BJ (cell line): ENCODE results near the gene STK11. TPM values are rescaled to one million over a fixed set of nuclear protein-coding genes. Genes with fewer than 3 reads are reported as not detected.
A peak's percentile ranks its signal among the peaks of the same experiment; 100 is the strongest.

ENCODE experiments used
- CTCF ChIA-PET: fragments of 350-600 bp; formaldehyde crosslinking; extraction: SDS; loops from one replicate; lab custom pipeline; 2021; ENCODE audit warnings: antibody characterized with exemption, inconsistent platforms; lab: Yijun Ruan, JAX
- POLR2A ChIA-PET: fragments of 300-600 bp; sonication (Branson Sonifier 250); formaldehyde crosslinking; extraction: SDS; loops from one replicate; lab custom pipeline; 2021; ENCODE audit warnings: antibody characterized with exemption; lab: Charles Lee
- DNase-seq: peaks from one replicate; pipeline ENCODE4 v3.0.0-alpha.2; 2011; ENCODE audit warnings: low read depth
- H3K27me3 ChIP-seq: 2 replicates; pipeline ENCODE4 v1.6.0; 2011; ENCODE audit warnings: low read length; ENCODE audit not compliant: control insufficient read depth, insufficient read depth
- H3K36me3 ChIP-seq: 2 replicates; pipeline ENCODE4 v1.5.1; 2011; ENCODE audit warnings: low read length; ENCODE audit not compliant: control insufficient read depth, insufficient read depth
- H3K4me3 ChIP-seq: 2 replicates; pipeline ENCODE4 v1.5.1; 2011; ENCODE audit warnings: low read depth, mild to moderate bottlenecking, control low read depth, low read length
- polyA plus RNA-seq: library from polyadenylated mRNA; depleted of rRNA; stranded (reverse); fragments of >200 nt; gene quantifications from 2 replicates; pipeline ENCODE4 v1.2.3, GENCODE V29; 2011
- TF ChIP-seq, protein P1 (sequence below): IDR thresholded peaks from 2 replicates; pipeline ENCODE4 v1.5.1; 2011; ENCODE audit warnings: low read depth, mild to moderate bottlenecking, control low read depth, inconsistent platforms, low read length, moderate library complexity; ENCODE audit not compliant: insufficient read depth

STK11 gene
- polyA plus RNA-seq, 1 experiment: 33.6 TPM

GRCh38 chr19:1236576-1236975 lies 31.0 kb downstream of the STK11 start:
- CTCF ChIA-PET: no interaction called here
- TF ChIP-seq, protein P1, sequence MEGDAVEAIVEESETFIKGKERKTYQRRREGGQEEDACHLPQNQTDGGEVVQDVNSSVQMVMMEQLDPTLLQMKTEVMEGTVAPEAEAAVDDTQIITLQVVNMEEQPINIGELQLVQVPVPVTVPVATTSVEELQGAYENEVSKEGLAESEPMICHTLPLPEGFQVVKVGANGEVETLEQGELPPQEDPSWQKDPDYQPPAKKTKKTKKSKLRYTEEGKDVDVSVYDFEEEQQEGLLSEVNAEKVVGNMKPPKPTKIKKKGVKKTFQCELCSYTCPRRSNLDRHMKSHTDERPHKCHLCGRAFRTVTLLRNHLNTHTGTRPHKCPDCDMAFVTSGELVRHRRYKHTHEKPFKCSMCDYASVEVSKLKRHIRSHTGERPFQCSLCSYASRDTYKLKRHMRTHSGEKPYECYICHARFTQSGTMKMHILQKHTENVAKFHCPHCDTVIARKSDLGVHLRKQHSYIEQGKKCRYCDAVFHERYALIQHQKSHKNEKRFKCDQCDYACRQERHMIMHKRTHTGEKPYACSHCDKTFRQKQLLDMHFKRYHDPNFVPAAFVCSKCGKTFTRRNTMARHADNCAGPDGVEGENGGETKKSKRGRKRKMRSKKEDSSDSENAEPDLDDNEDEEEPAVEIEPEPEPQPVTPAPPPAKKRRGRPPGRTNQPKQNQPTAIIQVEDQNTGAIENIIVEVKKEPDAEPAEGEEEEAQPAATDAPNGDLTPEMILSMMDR: no peak

GRCh38 chr19:1237027-1237659 lies 31.6 kb downstream of the STK11 start:
- POLR2A ChIA-PET: no interaction called here

More at GRCh38 chr19:1236576-1236975, 31.0 kb downstream of the STK11 start:
- POLR2A ChIA-PET: no interaction called here
- Histone ChIP-seq H3K4me3 (peak overlapping the region; percentile 90), H3K27me3 (no peaks in the 10 kb centered on the region), H3K36me3 (peaks cover 10% of the 10 kb centered on the region)
- DNase-seq: no peak

GRCh38 chr19:1237754-1238368 lies 32.3 kb downstream of the STK11 start, which contains the start of gene CBARP:
TSS of gene CBARP (minus strand) at chr19:1238005. CDS start at chr19:1236100, 1,905 bp downstream.
- CTCF ChIA-PET: interaction anchor here (0.6 to 1.6 kb wide), 6 partner anchors 9 to 257 kb away, joined by 3 to 6 read pairs (median 3); partner anchors contain the start of gene WDR18
- no peaks in the 10 kb centered on the region for H3K27me3 ChIP-seq
- TF ChIP-seq, protein P1: no peak
- no peak for DNase-seq
- H3K36me3 ChIP-seq: peaks cover 10% of the 10 kb centered on the region
- POLR2A ChIA-PET: interaction anchor here (0.8 kb wide), 1 partner anchor 31 kb away, joined by 3 read pairs; the partner anchor contains the start of gene CIRBP
- H3K4me3 ChIP-seq: peak within 1 kb of the TSS; percentile 90

More at GRCh38 chr19:1237027-1237659, 31.6 kb downstream of the STK11 start:
- H3K4me3 ChIP-seq: peak overlapping the region; percentile 90
- H3K36me3 ChIP-seq: peaks cover 10% of the 10 kb centered on the region
- TF ChIP-seq, protein P1: no peak
- H3K27me3 ChIP-seq: no peaks in the 10 kb centered on the region
- CTCF ChIA-PET: no interaction called here
- no peak for DNase-seq

- POLR2A ChIA-PET: interaction anchor here (0.8 kb wide), 1 partner anchor 30 kb away, joined by 3 read pairs; the partner anchor contains the start of gene CIRBP
- CTCF ChIA-PET: interaction anchor here (0.6 to 1.6 kb wide), 9 partner anchors 8 to 257 kb away, joined by 3 to 6 read pairs (median 3); partner anchors contain the start of gene WDR18
- peaks cover 10% of the 10 kb centered on the region for H3K36me3 ChIP-seq
- H3K4me3 ChIP-seq: peak overlapping the region; percentile 90
- TF ChIP-seq, protein P1: no peak
- no peaks in the 10 kb centered on the region for H3K27me3 ChIP-seq
- no peak for DNase-seq
Measured at GRCh38 chr19:1238369-1239303, 33.1 kb downstream of the STK11 start.
